ENCODE measurements around the gene APOM.

DNA sequence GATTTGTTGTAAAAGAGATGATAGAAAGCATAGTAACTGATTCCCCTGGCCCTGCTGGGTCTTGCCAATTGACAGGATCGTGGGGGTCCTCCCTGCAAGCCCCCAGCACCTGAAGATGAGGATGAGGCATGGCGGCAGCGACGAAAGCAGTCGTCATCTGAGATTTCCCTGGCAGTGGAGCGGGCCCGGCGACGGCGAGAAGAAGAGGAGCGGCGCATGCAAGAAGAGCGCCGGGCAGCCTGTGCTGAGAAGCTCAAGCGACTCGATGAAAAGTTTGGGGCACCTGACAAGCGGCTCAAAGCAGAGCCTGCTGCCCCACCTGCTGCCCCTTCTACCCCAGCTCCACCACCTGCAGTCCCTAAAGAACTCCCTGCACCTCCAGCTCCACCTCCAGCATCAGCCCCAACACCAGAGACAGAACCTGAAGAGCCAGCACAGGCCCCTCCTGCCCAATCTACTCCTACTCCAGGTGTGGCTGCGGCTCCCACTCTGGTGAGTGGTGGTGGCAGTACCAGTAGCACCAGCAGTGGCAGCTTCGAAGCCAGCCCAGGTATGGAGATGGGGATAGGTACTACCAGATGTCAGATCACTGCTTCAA, 27.9 kb upstream of the APOM start:
- TF ChIP-seq, protein P1, sequence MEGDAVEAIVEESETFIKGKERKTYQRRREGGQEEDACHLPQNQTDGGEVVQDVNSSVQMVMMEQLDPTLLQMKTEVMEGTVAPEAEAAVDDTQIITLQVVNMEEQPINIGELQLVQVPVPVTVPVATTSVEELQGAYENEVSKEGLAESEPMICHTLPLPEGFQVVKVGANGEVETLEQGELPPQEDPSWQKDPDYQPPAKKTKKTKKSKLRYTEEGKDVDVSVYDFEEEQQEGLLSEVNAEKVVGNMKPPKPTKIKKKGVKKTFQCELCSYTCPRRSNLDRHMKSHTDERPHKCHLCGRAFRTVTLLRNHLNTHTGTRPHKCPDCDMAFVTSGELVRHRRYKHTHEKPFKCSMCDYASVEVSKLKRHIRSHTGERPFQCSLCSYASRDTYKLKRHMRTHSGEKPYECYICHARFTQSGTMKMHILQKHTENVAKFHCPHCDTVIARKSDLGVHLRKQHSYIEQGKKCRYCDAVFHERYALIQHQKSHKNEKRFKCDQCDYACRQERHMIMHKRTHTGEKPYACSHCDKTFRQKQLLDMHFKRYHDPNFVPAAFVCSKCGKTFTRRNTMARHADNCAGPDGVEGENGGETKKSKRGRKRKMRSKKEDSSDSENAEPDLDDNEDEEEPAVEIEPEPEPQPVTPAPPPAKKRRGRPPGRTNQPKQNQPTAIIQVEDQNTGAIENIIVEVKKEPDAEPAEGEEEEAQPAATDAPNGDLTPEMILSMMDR (IDR thresholded peaks at IDR 0.05): no peak
- TF ChIP-seq POLR2A (IDR thresholded peaks at IDR 0.05): no peak

All from esophagus squamous epithelium (tissue), 4 donors.